H4 (cell line): ENCODE data around the gene GLT8D2. TPM values are rescaled to one million over a fixed set of nuclear protein-coding genes. Genes with fewer than 3 reads are reported as not detected.

Experiments used
- DNase-seq: peaks from one replicate; pipeline ENCODE4 v3.0.0-alpha.2; 2015; ENCODE audit warnings: low spot score
- total RNA-seq: library from RNA; depleted of rRNA; stranded (reverse); fragments of >200 nt; shearing (Covaris generic); gene quantifications from 2 replicates; pipeline ENCODE4 v1.2.3, GENCODE V29; 2014; rRNA removed

GLT8D2 gene
- total RNA-seq, 1 experiment from 2014 or later, result 39.7 TPM

GRCh38 chr12:103948746-103949406 lies 101.1 kb downstream of the GLT8D2 start:
- no peak for DNase-seq

GRCh38 chr12:103947871-103948555 lies 102.0 kb downstream of the GLT8D2 start:
- no peak for DNase-seq

GRCh38 chr12:103944964-103945363 lies 105.0 kb downstream of the GLT8D2 start:
- DNase-seq, result no peak

Other genes with a start within 250 kb of the GLT8D2 start
- gene NT5DC3, start 209.0 kb downstream of the GLT8D2 start, total RNA-seq, result 3.2 and 3.7 TPM in 2 replicates
- gene HSP90B1, start 119.8 kb downstream of the GLT8D2 start, total RNA-seq, result 507 and 561 TPM in 2 replicates
- gene TDG, start 84.3 kb downstream of the GLT8D2 start, total RNA-seq, result 34.2 and 39.0 TPM in 2 replicates
- gene HCFC2, start 14.3 kb upstream of the GLT8D2 start, total RNA-seq, result 6.7 and 7.1 TPM in 2 replicates
- 25.8 and 27.2 TPM in 2 replicates for gene NFYB, start 88.0 kb upstream of the GLT8D2 start, total RNA-seq
- 678 and 701 TPM in 2 replicates for gene TXNRD1, start 165.6 kb upstream of the GLT8D2 start, total RNA-seq